GM19043 (cell line): ENCODE measurements around the gene SMARCB1.
"Not testable (repeated sequence)": the region's sequence is repeated elsewhere in the genome, so short reads cannot be mapped to it uniquely, and the experiment has no call there.

Experiments used
- ATAC-seq: cut with Tn5 transposase; IDR thresholded peaks from one replicate; pipeline ENCODE4 v1.9.1; 2021; ENCODE audit warnings: low read depth; ENCODE audit not compliant: unreplicated experiment

Gene SMARCB1

GRCh38 chr22:23841736-23842445 lies 55.1 kb downstream of the SMARCB1 start:
- no peak for ATAC-seq

DNA sequence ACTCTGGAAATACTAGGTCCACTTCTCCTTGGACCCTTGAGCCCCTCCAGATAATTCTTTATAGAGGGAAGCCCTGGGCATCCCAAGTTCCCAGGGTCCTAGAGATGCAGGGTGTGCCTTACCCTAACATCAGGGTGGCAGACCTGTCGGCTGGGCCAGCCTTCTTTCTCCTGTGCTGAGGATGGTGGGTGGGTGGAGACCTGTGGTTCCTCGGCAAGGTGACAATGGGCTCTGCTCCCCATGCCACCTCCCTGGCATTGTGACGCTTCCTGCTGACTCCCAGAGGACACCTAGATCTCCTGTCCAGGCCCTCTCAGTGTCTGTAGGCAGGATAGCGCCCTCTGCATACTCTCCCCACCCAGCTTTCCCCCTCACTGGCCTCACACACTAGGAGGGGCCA lies 55.8 kb downstream of the SMARCB1 start:
- no peak for ATAC-seq

- ATAC-seq, result no peak
These were observed 58.0 kb downstream of the SMARCB1 start for GRCh38 chr22:23844739-23845202.

DNA sequence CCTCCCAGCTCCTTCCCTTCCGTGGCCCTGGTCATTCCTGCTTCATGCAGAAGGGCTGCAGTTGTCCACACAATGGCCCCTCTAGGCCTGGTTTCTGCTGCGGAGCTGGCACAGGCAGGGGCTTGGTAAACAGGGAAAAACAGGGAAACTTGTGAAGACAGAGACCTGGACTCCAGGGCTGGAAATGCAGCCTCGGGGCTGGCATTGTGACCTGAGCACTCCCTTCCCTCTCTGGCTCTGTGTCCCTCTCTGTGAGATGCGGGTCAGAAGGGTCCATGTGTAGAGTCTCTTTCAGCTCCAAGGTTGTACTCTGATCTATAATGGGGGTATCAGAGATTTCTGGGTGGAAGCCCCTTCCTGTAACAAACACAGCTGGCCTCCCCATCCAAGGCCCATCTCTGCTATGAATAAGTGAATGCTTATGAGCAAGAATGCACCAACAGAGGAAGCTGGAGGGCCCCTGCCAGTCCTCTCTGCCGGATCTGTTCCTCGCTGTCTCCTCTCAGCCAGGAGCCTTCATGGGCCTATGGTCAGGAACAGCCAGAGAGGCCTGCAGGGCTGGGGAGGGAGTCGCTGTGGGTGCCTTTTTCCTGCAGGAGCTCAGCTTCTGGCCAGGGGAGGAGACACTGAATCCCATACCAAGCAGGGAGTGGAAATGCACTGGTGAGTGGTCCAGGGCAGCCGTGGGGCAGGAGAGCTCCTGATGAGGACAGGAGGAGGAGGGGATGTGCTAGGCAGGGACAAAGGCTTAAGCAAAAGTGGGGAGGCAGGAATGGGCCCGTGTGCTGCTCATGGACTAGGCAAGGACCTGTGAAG lies 58.7 kb downstream of the SMARCB1 start:
- no peak for ATAC-seq

- no peak for ATAC-seq
These were observed 59.3 kb downstream of the SMARCB1 start for GRCh38 chr22:23846081-23846469.

DNA sequence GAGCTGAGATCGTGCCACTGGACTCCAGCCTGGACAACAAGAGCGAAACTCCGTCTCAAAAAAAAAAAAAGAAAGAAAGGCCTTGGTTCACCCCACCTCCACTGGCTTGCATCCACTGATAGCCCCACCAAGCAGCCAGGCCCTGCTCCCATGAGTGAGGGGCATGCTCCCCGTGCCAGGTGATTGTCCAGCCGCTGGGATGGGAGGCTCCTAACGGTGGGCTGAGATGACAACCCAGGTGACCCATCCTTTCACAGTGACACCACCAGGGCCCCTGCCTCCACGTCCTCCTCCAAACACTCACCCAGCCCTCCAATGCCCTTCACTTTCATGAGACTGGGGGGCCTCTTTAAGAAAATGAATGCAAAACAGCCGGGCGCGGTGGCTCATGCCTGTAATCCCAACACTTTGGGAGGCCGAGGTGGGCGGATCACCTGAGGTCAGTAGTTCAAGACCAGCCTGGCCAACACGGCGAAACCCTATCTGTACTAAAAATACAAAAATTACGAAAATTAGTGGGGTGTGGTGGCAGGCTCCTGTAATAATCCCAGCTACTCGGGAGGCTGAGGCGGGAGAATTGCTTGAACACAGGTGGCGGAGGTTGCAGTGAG lies 60.6 kb downstream of the SMARCB1 start:
- no peak for ATAC-seq

- no peak for ATAC-seq
These were observed 61.5 kb downstream of the SMARCB1 start for GRCh38 chr22:23847991-23848864.

GRCh38 chr22:23849009-23850006 lies 62.5 kb downstream of the SMARCB1 start:
- ATAC-seq, result no peak

- ATAC-seq, result no peak
These were observed 63.4 kb downstream of the SMARCB1 start for GRCh38 chr22:23850136-23850611.

DNA sequence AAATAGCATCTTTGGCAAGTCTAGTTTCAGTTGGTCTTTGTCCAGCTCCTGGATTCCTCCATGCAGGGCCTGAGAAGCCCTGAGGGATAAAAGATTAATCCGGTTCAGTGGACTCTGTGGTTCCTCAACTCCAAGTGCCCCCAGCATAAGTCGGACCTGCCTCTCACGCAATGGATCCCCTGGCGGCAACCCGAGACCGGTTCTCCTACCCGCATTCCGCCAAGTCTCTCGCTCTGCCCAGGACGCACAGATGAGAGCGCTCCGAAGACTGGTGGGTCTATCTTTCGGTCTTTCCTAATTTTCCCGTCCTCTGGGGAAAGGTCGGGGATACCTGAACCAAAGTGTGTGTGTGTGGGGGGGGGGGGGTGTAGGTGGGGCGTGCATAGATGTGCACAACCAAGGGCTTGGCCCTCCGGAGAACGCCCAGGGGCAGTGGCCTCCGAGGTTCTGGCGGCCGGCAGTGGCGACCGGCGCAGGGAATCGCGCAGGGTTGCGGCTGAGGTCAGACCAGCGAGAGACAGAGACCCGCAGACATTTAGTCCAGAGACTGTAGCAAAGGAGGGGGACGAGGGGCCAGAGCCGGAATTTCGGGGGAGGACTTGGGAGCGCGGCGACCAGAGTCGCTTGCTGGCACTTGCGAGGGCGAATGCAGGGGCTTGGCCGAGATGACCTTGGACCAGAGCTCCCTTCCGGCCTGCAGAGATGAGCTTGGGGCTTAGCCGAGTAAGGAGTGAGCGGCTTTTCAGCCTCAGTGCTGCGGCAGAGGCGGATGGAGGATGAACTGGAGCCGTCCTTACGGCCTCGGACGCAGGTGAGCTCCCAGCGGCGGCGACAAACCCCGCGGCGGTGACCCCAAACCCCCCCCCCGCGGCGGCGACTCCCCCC lies 70.2 kb downstream of the SMARCB1 start:
- ATAC-seq, result peak; percentile 31

- ATAC-seq, result peak; percentile 93
These were observed 71.1 kb downstream of the SMARCB1 start, which contains the start of gene SLC2A11 for GRCh38 chr22:23857606-23858483. SLC2A11 (plus strand) TSS chr22:23857875; CDS start chr22:23858000, 125 bp downstream.

DNA sequence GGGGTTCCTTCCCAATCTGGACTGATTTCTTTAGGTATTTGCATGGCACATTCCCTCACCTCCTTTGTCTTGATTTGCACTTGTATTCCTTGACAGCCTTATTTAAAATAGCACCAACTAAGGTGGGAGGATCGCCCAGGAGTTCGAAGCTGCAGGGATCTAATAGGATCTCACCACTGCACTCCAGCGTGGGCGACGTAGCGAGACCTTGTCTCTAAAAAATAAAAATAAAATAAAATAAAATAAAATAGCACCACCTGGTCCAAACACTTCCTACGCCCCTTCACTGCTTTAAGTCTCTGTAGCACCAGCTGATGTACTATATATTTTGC lies 71.7 kb downstream of the SMARCB1 start:
- no peak for ATAC-seq

DNA sequence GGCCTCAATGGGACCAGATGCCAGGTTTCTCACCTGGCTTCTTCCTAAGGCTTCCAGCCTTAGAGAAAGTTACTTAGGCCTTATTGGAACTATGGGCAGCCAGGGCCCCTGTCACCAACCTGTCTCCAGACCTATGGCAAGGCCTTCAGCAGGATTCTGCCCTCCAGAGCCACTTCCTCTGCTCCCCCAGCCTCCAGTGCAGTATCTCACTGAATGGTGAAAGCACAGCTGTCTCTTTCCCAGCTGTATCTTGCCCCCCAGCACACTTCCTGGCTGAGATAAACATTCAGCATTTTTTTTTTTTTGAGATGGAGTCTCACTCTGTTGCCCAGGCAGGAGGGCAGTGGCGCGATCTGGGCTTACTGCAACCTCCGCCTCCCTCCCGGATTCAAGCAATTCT lies 72.4 kb downstream of the SMARCB1 start:
- ATAC-seq, result no peak

- not testable (repeated sequence) for ATAC-seq
These were observed 73.4 kb downstream of the SMARCB1 start for GRCh38 chr22:23860187-23860586.

DNA sequence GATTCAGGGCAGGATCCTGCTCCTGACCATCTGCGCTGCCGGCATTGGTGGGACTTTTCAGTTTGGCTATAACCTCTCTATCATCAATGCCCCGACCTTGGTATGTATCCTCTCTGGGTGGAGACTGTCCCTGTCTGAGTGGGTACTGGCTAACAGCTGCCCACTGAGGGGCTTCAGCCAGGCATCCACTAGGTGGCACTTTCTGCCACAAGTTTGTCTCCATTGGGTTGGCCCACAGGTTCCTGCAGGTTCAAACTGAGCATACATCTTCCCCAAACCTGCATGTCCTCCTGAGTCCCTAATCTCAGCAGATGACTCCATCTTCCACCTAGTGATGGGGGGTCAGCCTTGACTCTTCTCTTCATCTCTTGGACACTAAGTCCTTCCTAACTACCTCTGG lies 75.3 kb downstream of the SMARCB1 start:
- no peak for ATAC-seq

- not testable (repeated sequence) for ATAC-seq
These were observed 77.9 kb downstream of the SMARCB1 start for GRCh38 chr22:23864499-23865154.

DNA sequence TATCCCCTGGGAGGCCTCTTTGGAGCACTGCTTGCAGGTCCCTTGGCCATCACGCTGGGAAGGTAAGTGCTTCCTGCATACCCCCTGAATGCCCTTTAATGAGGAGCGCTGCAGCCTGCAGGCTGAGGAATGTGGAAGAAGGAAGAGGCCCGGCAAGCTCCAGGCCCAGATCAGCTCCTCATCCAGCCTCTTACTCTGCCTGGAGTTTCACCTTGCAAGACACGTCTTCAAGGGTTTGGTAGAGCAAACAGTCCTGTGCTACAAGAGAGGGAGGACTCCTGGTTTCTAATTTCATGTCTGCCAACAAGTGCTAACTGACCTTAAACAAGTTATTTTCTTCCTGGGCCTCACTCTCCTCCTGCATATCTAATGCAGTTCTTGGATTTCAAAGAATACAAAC lies 81.8 kb downstream of the SMARCB1 start:
- no peak for ATAC-seq
